GM21515 (cell line): Measurements from ENCODE around the gene SOHLH2.

Experiments
- ATAC-seq: cut with Tn5 transposase; IDR thresholded peaks from one replicate; pipeline ENCODE4 v1.9.1; 2021; ENCODE audit not compliant: unreplicated experiment

The SOHLH2 gene

GRCh38 chr13:36188441-36188840, 25.9 kb downstream of the SOHLH2 start:
- ATAC-seq = no peak

- ATAC-seq = no peak
Measured at GRCh38 chr13:36183901-36184300, 30.5 kb downstream of the SOHLH2 start.

GRCh38 chr13:36175621-36176020, 38.7 kb downstream of the SOHLH2 start:
- ATAC-seq = no peak

GRCh38 chr13:36174923-36175322, 39.4 kb downstream of the SOHLH2 start:
- no peak for ATAC-seq

GRCh38 chr13:36173571-36174322, 40.6 kb downstream of the SOHLH2 start:
- no peak for ATAC-seq

- ATAC-seq = no peak
Measured at GRCh38 chr13:36166046-36166445, 48.3 kb downstream of the SOHLH2 start.

- ATAC-seq = no peak
Measured at GRCh38 chr13:36163809-36164308, 50.5 kb downstream of the SOHLH2 start.

GRCh38 chr13:36163286-36163685, 51.1 kb downstream of the SOHLH2 start:
- ATAC-seq = no peak

- no peak for ATAC-seq
Measured at GRCh38 chr13:36160297-36160696, 54.1 kb downstream of the SOHLH2 start.

- no peak for ATAC-seq
Measured at GRCh38 chr13:36158611-36159010, 55.7 kb downstream of the SOHLH2 start.

- ATAC-seq = no peak
Measured at GRCh38 chr13:36157480-36157879, 56.9 kb downstream of the SOHLH2 start.

- no peak for ATAC-seq
Measured at GRCh38 chr13:36154567-36155291, 59.6 kb downstream of the SOHLH2 start.

- ATAC-seq = no peak
Measured at GRCh38 chr13:36151591-36151990, 62.8 kb downstream of the SOHLH2 start.

- no peak for ATAC-seq
Measured at GRCh38 chr13:36148446-36148845, 65.9 kb downstream of the SOHLH2 start.

GRCh38 chr13:36147330-36147729, 67.0 kb downstream of the SOHLH2 start:
- ATAC-seq = no peak

- no peak for ATAC-seq
Measured at GRCh38 chr13:36146511-36147269, 67.7 kb downstream of the SOHLH2 start.

GRCh38 chr13:36143738-36144137, 70.6 kb downstream of the SOHLH2 start:
- no peak for ATAC-seq

GRCh38 chr13:36142735-36143134, 71.6 kb downstream of the SOHLH2 start:
- ATAC-seq = no peak

GRCh38 chr13:36135876-36136275, 78.5 kb downstream of the SOHLH2 start:
- ATAC-seq = no peak

- no peak for ATAC-seq
Measured at GRCh38 chr13:36134632-36135031, 79.7 kb downstream of the SOHLH2 start.

GRCh38 chr13:36133950-36134626, 80.3 kb downstream of the SOHLH2 start:
- no peak for ATAC-seq
